Erythroblast (primary cell): Measurements from ENCODE around the gene TGM4.

Experiments
- DNase-seq, 2 experiments: peaks; one replicate each; lab custom pipeline; 2025; lab: John Stamatoyannopoulos, UW
- GATA1 ChIP-seq: IDR thresholded peaks from 2 replicates; pipeline ENCODE4 v1.6.1; 2011; ENCODE audit warnings: low read depth, mild to moderate bottlenecking, control low read depth, low read length, moderate library complexity
- POLR2A ChIP-seq: IDR thresholded peaks from 2 replicates; pipeline ENCODE4 v1.6.1; 2011; ENCODE audit warnings: mild to moderate bottlenecking, low read length

Gene TGM4

DNA sequence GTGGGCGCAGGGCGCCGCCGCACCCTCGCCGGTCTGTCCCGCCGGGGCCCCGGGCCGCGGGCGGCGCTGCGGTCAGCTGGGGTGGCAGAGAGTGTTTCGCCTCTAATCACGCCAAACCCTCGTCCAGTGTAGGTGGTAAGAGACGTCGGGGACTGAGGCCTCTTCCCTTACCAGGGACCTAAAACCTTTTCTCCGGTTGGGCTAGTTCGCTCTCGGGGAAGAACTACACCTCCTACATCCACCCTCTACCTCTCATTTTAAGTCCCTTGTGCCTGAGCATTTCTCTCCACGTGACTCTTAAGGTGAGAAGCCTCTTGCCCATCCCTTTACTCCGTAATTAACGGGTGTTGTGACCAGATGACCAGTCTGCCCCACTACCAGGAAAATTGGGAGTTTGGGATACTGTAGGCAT is 12.2 kb upstream of the TGM4 start:
- no peak for DNase-seq
- TF ChIP-seq GATA1, result no peak
- TF ChIP-seq POLR2A, result no peak

- TF ChIP-seq GATA1 (no peak), POLR2A (no peak)
Measured at GRCh38 chr3:44865272-44866035, 9.0 kb upstream of the TGM4 start.

DNA sequence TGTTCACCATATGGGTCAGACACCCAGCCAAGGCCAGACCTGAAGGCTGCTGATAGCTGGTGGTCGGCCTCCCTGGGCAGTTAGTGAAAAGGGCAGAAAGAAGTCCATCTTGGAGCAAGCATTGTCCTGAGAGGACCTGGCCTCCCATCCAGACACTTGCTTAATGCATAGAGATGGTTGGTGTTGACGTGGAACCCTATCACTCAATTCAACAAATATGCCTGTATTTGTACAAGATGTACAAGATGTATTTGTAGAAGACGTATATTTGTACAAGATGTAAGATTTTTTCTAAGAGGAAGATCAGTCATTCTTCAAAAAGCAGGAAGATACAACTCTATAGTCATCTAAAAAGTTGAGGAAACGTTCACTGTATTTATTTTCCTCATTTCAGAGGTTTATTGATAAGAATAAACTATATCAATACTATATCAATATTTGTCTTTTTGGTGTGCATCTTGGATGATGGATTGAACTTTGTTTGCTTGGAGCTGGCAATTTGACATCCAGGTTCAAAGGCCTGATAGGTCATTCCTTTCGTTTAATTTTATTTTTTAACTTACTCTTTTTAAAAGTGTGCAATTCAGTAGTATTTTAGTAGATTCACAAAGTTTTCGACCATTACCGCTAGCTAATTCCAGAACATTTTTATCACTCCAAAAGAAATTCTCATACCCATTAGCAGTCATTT is 6.8 kb upstream of the TGM4 start:
- TF ChIP-seq POLR2A, result no peak
- no peak for TF ChIP-seq GATA1
- no peak for DNase-seq

More at GRCh38 chr3:44865272-44866035, 9.0 kb upstream of the TGM4 start:
- DNase-seq, result no peak

- no peak for DNase-seq
- TF ChIP-seq POLR2A (no peak), GATA1 (no peak)
Measured at GRCh38 chr3:44870375-44871061, 3.9 kb upstream of the TGM4 start.

- no peak for DNase-seq
- TF ChIP-seq GATA1 (no peak), POLR2A (no peak)
Measured at GRCh38 chr3:44875596-44875995, 1.2 kb downstream of the TGM4 start.

- no peak for TF ChIP-seq GATA1
- TF ChIP-seq POLR2A, result no peak
- DNase-seq, result no peak
Measured at GRCh38 chr3:44877333-44877732, 2.9 kb downstream of the TGM4 start.

DNA sequence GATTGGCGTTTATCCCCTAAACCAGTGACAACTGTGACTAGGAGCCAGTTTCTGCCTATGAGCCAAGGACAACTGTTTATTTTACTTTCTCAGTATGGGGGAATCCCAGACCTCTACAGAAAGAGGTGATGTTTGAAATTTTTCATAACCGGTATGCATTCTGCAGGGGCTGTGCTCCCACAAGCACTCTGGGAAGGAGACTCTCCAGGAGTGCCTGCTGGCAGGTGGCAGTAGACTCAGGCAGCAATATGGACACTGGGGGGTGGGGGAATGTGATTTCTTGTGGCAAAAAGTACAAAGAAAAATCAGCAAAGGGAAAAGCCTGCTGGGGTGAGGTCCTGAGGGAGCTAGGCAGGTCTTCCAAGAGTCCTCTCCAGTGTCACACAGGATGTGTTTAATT is 5.9 kb downstream of the TGM4 start:
- TF ChIP-seq POLR2A (no peak), GATA1 (no peak)
- no peak for DNase-seq

DNA sequence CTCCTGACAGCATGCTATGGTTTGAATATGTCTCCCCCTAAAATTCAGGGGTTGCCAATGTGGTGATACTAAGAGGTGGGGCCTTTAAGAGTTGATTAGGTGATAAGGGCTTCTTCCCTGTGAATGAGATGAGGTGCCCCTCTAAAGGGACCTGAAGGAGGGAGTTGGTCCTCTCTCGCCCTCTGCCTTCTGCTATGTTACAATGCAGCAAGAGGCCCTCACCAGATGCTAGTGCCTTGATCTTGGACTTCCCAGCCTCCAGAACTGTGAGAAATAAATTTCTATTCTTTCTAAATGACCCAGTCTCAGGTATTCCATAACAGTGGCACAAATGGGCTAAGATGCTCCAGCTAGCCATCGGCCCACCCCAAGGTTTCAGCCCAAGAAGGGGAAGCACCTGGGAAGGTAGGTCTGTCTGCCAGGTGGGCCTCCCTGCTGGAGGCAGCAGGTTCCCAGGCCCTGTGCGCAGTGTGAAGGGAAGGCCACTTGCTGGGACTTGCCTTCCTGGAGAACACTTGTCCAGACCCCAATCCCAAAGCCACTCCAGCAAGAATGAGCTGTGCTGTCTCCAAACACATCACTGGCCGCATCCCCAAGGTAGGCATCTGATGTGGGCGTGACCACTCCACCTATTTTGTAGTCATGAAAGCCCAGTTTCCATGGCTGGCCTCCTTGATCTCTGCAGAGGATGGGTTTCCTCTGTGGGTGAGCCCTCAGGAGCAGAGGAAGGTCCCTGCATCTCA is 9.0 kb downstream of the TGM4 start:
- TF ChIP-seq POLR2A (no peak), GATA1 (no peak)
- no peak for DNase-seq

- no peak for DNase-seq
- TF ChIP-seq GATA1, result no peak
- no peak for TF ChIP-seq POLR2A
Measured at GRCh38 chr3:44883999-44884431, 9.6 kb downstream of the TGM4 start.

- peak in 1 of 2 experiments; percentile 9 for DNase-seq
- no peak for TF ChIP-seq POLR2A
- TF ChIP-seq GATA1, result no peak
Measured at GRCh38 chr3:44885618-44886017, 11.2 kb downstream of the TGM4 start.

DNA sequence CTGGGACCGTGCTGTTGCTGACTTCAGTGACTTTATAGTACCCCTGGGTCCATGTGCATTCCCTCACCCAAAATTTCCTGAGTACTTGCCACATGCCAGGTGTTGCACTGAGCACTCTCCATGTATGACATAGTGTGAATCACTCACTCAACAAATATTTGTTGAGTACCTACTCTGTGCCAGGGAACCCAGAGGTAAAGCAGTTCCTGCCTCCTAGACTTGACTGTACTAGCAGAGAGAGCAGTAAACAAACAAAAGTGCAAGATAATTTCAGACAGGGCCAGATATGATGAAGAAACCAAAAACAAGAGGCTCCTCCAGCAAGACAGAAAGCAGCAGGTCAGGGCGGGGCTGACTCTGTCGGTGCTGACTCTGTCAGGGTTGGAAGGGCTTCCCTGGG is 12.2 kb downstream of the TGM4 start:
- DNase-seq, result no peak
- TF ChIP-seq POLR2A (no peak), GATA1 (no peak)

DNA sequence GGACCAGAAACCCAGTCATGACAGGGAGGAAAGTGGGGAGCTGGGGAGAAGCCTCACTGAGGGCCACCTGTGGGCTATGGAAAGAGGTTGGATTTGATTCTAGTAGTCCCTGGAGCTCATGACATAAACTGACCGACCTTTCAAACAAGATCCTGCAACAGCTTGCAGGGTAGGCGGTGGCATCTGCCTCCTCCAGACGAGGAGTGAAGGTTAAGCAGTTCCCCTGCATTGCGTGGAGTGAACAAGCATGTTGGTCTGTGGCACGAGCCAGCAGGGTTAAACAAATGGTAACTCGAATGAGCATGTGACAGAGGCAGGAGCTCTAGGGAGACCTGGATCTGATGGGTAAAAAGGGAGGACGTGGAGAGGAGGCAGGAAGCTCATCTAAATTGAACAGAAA is 12.7 kb downstream of the TGM4 start:
- no peak for DNase-seq
- no peak for TF ChIP-seq GATA1
- TF ChIP-seq POLR2A, result no peak

GRCh38 chr3:44890258-44890657 is 15.8 kb downstream of the TGM4 start:
- DNase-seq, result no peak
- no peak for TF ChIP-seq GATA1
- TF ChIP-seq POLR2A, result no peak

DNA sequence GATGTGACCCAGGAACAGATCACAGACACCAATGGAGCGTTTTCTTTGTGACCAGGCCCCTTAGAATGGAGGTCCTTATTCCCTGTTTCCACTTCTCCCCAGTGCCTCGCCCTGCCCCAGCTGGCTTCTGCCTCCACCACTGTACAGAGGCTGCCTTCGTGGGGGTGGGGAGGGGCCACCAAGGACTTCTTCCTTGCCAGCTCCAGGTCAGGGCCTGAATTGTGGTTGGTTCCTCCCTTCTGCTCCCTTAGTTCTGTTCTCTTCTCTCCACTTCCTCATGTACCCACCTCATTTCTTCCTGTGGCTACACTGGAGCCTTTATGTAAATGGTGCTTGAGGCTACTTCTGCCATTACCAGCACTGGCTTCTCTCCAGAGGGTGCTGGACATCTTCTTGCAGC is 16.4 kb downstream of the TGM4 start:
- no peak for DNase-seq
- no peak for TF ChIP-seq GATA1
- TF ChIP-seq POLR2A, result no peak
